HG03097 (cell line): ENCODE data around the gene CLEC18A.
"Not testable (repeated sequence)": the region's sequence is repeated elsewhere in the genome, so short reads cannot be mapped to it uniquely, and the experiment has no call there.

ENCODE experiments used
- ATAC-seq: cut with Tn5 transposase; IDR thresholded peaks from one replicate; pipeline ENCODE4 v1.9.1; 2021; ENCODE audit not compliant: unreplicated experiment, low FRiP score

CLEC18A gene

DNA sequence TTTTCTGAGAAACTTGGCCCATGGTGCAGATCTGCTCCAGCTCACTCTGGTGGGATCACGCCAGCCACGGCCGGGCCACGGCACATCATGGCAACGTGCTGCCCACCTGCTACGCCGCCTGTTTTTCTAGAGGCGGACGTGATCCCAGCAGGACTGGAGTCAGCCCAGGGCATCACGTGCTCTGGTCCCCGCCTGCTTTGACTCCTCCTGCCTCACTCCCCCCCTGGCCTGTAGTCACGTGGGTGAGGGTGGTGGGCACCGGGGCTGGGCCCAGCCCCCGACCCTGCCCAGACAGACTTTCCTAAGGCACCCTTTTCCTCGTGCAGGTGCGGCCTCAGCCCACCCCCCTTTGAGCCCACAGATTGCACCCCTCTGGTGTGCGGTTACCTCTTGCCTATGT, 723 bp upstream of the CLEC18A start:
- ATAC-seq: not testable (repeated sequence)

DNA sequence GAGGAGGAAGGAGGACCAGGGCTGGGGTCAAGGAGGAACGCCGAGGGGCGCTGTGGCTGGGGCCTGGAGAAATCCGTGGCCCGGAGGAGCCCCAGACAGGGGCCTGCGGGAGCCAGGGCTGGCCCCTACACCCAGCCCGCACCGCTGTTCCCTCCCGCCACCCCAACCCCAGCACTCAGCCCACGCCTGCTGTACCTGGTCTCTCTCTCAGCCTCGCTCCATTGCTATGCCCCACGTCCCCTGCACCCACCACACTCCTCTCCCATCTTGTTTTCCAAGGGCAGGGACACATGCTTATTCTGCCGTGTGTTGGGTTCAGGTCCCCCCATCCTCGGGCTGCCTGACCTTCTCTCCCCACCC, 518 bp downstream of the CLEC18A start:
- ATAC-seq: not testable (repeated sequence)

DNA sequence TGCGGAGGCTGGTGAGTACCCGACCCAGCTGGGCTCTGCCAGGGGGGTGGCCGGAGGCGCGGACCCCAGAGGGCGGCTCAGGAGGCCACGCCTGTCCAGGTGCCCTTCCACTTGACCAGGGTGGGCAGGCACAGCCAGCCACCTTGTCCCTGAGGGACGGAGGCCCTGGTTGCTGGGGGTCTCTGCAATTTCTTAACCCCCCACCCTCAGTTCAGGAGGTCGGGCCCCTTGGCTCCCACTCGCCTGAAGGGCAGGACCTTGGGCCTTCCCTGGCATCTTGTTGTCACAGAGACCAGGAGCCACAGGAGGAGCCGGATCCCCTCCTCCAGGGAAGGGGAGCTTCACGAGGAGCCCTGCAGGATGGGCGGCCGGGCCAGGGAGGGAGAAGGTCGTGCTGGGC, 982 bp downstream of the CLEC18A start:
- not testable (repeated sequence) for ATAC-seq

DNA sequence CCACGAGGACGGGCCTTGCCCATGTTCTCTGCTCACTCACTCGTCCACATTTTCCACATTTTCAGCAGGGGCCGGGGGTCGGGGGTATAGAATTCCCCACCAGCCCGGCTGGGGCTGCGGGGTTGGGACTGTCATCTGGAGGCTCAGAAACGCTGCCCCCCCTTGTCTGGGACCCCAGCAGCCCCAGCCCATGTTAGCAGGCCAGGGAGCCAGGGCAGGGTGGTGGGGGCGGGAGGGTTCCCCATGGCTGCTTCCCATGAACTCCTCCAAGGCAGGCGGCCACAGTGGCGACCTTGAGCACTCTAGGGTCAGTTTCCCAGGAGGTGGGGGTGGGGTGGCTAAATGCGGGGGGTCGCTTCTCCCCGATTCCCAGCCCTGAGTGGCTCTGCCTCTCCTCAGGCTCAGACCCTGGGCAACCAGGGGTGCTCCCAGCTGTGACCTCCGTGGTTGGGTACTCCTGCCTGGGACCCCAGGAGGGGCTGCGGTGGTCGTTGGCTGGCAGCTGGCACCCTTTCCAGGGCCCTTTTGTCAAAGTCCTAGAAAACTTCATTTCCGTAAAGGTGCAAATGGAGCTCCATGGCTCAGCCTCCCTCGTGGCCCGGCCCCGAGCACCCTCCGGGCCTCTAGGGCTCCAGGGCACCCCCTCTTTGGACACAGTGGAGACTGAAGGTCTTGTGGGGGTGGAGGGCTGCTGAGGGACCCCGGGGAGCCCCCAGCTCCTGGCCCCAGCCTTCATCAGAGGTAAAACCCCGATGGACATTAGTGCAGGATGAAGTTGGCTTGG, 1.6 kb downstream of the CLEC18A start:
- ATAC-seq: not testable (repeated sequence)

DNA sequence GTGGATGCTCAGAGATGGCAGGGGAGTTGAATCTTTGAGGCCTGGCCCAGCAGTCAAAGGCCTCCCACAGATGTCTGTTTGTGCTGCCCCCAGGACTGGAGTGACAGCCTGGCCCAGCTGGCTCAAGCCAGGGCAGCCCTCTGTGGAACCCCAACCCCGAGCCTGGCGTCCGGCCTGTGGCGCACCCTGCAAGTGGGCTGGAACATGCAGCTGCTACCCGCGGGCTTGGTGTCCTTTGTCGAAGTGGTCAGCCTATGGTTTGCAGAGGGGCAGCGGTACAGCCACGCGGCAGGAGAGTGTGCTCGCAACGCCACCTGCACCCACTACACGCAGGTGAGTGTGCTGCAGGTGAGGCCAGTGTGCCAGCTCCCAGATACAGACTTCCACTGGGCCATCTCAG, 3.1 kb downstream of the CLEC18A start:
- not testable (repeated sequence) for ATAC-seq

DNA sequence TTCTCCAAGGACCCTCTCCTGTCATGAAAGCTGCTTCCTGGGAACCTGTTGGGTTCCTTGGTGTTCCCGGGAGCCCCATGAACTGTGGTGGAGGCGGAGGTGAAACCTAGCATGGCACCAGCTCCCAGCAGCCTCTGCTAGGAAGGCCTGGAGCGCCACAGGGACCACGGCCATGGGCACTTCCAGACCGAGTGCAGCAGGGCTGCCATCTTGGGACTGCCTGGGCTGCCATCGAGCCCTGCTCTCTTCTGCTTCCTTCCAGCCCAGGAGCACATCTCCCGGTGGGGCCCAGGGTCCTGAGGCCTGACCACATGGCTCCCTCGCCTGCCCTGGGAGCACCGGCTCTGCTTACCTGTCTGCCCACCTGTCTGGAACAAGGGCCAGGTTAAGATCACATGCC, 12.2 kb downstream of the CLEC18A start:
- ATAC-seq: not testable (repeated sequence)

DNA sequence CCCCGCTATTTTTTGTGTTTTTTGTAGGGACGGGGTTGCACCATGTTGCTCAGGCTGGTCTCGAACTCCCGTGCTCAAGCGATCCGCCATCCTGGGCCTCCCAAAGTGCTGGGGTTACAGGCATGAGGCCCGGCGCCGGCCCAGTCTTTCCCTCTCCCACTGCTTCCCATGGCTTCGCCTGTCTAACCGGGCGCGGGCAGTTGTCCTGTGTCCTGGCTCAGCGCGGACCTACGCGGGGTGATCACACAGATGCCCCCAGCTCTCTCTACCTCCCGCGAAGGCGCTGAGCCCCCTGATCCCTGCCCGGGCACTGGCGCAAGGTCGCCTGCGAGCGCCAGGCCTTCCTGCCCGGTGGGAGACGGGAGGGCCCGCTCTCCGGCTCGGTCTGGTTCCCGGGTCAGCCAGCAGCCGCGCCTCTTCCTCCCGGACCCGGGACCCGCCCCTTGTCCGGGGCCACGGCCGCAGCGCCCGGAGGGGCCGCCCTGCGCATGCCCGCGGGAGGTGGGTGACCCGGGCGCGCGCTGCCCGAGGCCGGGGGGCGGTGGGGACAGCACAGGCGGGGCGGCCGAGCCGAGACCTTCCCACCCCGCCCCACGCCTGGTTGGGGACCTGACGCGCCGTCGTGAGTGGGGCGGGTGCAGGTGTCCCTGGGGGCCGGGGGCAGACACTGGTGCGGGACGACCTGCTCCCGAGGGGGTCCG, 14.0 kb downstream of the CLEC18A start:
- ATAC-seq: not testable (repeated sequence)

DNA sequence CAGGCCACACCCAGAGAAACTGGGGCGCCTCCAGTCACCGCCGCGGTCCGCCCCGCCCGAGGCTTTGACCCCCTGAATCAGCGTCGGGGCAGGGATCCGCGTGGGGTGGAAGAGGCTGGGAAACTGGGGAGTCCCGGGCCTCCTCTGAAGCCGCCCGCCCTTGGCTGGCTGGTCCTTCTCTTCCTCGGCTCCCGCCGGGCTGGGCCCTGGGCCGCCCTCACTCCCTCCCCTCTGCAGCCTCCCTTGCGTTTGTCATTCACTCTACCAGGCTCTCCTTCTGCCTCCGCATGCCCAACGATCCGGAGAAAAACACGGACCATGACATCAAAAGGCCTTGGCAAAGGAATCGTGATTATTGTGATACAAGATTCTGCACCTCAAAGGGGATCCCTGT, 14.5 kb downstream of the CLEC18A start:
- not testable (repeated sequence) for ATAC-seq

DNA sequence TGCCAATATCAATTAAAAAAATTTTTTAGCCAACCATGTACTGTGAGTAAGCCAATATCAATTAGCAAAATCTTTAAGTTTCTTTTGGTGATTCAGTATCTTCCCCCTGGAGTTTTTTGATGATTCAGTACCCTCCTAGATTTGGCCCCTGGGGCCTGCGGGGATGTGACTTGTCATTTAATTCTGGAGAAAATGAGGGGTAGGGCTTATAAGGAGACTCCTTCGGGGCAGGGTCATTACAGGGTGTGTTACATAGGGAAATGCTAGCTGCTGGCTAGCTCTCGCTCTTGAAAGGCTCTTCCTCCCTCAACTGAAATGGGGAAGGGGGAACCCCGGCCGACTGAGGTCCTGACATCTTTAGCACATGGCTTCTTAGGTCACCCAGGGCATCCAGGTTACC, 16.6 kb downstream of the CLEC18A start:
- ATAC-seq: not testable (repeated sequence)

DNA sequence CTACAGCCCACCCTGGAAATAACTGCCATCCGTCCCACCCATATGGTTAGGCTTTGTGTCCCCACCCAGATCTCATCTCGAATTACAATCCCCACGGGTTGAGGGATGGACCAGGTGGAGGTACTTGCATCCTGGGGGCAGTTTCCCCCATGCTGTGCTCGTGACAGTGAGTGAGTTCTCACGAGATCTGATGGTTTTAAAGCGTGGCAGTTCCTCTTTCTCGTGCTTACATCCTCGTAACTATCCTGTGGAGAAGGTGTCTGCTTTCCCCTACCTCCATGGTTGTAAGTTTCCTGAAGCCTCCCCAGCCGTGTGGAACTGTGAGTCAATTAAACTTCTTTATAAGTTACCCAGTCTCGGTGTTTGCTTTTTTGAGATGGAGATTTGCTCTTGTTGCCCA, 17.0 kb downstream of the CLEC18A start:
- ATAC-seq: not testable (repeated sequence)

DNA sequence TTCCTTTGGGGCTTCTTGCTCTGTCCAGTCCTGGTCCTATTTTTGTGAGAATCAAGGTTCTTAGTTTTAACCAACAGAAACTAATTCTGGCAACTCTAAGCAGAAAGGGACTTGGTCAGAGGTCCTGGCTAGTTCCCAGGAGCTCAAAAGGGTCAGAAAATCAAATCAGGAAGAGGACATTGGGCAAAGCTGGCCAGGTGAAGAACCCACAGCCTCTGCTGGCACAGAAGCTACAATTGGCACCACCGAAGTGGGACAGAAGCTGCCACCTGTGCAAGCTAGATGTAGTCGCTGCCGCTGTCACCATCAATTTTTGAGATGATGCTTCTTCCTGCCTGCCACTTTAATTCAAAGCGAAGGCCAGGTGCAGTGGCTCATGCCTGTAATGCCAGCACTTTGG, 18.5 kb downstream of the CLEC18A start:
- ATAC-seq: not testable (repeated sequence)

DNA sequence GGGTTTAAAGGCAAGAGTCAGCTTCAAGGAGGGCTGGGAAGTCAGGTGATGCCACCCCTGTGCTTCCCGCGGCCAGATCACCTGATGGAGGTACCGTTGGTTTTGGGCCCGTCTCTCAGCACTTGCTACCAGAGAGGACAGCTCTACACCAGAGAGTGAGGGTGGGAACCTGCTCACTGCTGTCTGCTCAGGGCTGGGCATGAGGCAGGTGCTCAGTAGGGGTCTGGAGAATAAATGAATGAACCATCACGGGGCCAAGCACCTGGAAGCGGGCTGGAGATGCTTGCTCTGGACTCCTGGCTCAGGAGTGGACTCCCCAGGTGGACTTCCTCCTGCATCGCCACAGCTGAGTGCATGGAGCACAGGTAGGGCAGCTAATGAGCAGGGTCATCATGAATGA, 21.0 kb downstream of the CLEC18A start:
- not testable (repeated sequence) for ATAC-seq

DNA sequence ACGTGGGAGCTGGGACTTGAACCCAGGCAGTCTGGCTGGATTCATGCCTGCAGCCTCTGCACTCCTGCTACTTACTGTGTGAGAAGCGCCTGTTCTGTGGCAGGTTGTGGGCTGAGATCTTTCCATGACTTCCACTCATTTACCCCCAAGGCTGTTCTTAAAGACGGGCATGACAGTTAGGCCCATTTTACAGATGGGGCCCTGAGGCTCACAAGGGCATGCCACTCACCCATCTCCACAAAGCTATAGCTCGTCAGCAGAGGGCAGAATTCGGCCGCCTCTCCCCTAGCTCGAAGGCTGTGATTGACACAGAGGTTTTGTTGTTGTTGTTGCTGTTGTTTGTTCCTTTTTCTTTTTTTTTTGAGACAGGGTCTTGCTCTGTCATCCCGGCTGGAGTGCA, 21.8 kb downstream of the CLEC18A start:
- not testable (repeated sequence) for ATAC-seq

DNA sequence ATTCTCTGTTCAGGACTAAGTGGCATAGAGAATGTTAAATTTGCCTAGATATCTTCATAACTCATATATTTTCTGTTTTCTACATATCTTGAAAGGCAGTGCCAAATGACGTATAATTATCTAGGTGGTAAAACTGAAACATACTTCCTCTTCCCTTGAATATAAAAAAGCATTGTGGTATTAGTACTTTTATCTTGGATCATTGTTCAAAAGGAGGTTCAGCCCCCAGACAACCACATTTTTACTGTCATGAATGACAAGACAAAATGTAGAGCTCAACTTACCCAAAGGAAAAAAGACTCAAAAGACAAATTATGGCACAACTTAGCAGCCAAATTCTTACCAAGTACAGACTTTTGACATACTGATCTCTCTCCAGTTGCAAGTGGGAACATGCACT, 34.1 kb downstream of the CLEC18A start:
- not testable (repeated sequence) for ATAC-seq

DNA sequence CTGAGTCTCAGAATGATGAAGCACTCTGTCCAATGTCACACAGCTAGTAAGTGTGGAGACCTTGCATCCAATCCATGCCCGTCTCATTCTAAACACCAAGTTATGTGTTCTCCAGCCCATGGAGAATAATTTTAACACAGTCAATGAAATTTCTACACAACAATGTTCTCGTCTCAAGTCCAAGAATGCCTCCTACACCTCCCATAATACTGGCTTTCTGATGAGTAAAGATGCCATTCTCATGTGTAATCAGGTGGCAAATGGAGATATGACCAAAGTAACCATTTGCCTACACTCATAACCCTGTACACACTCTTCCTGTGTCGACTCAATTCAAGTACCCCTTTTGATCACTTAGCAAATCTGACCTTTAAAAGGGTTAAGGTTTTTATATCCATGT, 46.8 kb downstream of the CLEC18A start:
- ATAC-seq: not testable (repeated sequence)

DNA sequence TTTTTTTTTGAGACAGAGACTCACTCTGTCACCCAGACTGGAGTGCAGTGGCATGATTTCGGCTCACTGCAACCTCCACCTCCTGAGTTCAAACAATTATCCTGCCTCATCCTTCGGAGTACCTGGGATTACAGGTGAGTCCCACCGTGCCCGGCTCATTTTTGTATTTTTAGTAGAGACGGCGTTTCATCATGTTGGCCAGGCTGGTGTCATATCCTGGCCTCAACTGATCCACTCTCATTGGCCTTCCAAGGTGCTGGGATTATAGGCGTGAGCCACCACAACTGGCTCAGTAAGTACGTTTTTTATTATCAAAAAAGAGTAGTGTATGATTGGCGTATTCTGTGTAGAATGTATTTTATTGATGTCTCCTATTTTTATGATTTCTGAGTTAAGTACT, 48.7 kb downstream of the CLEC18A start:
- not testable (repeated sequence) for ATAC-seq

DNA sequence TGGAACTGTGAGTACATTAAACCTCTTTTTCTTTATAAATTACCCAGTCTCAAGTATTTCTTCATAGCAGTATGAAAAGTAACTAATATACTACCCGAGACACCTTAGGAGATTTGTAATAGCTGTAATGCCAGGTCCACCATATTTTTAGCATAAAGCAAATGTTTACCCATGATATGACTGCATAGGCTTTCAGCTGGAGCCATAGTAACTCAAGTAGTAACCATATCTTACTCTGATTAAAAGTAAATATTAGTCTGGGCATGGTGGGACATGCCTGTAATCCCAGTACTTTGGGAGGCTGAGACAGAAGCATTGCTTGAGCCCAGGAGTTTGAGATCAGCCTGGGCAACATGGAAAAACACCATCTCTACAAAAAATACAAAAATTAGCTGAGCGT, 52.4 kb downstream of the CLEC18A start:
- ATAC-seq: not testable (repeated sequence)

DNA sequence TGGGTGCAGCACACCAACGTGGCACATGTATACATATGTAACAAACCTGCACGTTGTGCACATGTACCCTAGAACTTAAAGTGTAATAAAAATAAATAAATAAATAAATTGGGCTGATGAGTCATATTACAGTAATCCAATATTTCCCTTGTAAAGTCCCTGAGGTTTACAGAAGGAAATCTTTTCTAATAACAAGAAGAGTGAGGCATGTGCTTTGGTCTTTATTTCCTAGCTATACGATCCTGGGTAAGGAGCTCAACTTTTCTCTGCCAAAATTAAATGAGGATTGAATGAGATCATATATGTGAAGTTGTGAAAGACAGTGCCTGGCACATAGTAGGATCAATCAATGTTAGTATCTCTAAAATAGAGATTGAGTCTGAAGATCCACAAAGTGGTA, 57.5 kb downstream of the CLEC18A start:
- not testable (repeated sequence) for ATAC-seq

DNA sequence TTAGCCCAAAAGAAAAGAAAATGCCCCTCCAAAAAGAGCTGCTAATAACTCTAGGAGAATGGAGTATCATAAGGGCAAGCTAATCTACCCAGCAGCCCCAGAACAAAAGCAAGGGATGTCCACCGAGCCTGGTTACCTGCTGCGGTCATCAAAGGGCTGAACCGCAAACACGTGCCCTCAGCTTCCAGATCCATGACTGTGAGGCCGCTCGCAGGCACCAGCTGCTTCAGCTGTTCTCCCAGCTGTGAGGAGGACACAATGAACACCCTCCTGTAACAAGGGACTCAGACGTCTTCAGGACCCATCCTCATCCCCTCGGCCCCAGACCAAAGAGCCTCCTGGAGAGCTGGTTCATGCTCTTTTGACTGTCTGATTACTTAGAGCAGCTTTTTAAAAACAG, 59.5 kb downstream of the CLEC18A start:
- not testable (repeated sequence) for ATAC-seq

DNA sequence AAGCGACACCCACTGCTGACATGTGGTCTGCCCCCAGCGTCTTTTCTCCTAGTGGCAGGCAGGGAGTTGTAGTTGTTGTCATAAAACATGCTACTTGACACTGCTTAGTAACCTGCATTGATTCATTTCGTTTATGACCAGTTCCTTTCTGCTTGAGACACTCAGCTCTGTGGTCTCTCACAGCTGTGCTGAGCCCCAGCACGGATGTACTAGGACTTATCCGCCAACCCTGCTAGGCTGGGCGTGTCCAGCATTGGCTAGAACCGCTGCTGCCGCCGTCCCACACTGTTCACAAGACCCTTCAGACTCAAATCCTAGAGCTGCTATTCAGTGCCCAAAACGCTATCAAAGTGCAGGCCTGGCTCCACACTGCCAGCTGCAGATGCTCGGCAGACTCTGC, 60.0 kb downstream of the CLEC18A start:
- ATAC-seq: not testable (repeated sequence)

DNA sequence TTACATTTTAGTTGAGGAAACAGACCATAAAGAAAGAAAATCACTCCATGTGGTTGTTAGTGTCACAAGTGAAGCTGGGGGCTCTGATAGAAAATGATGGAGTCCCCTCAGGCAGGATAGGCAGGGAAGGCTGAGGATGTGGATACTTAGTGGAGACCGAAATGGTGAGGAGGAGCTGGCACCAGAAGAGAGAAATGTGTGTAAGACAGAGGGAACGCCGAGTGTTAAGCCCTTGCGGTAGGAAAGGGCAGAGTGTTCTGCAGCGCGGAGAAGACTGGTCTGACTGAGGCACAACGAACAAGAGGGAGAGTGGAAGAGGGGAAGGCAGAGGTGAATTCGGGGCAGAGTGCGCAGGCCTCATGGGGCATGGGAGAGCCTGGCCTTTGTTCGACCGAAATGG, 61.2 kb downstream of the CLEC18A start:
- not testable (repeated sequence) for ATAC-seq

DNA sequence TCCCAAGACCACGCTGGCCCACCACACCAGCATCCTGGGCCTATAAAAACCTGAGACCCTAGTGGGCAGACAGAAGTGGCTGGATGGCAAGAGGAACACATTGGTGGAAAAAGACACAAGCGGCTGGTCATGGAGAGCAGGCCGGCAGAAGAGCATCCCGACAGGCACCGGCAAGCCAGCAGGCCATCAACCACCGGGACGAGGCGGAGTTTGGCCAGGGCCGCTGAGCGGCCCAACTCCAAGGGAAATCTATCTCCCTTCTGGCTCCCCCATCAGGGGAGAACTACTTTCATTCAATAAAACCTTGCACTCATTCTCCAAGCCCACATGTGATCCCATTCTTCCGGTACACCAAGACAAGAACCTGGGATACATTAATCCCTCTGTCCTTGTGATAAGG, 61.8 kb downstream of the CLEC18A start:
- ATAC-seq: not testable (repeated sequence)
